Esophagus squamous epithelium (tissue), 4 donors: ENCODE data around the gene CDS2.

ENCODE experiments used
- POLR2A ChIP-seq, 4 donors: fragments of 450-650 bp; IDR thresholded peaks; one replicate each; pipeline ENCODE4 v1.6.1; 2017; ENCODE audit warnings: antibody characterized with exemption in 4 of 4, mild to moderate bottlenecking in 4 of 4, moderate library complexity in 3 of 4
- TF ChIP-seq, protein P1 (sequence below), 6 experiments: fragments of 450-650 bp in 4 of 6; fragments of 200-600 bp in 2 of 6; sonication (generic) in 2 of 6; IDR thresholded peaks; one replicate each; pipeline ENCODE4 v1.5.1; 2016 to 2019; ENCODE audit warnings: antibody characterized with exemption in 6 of 6, mild to moderate bottlenecking in 4 of 6, moderate library complexity in 4 of 6

DNA sequence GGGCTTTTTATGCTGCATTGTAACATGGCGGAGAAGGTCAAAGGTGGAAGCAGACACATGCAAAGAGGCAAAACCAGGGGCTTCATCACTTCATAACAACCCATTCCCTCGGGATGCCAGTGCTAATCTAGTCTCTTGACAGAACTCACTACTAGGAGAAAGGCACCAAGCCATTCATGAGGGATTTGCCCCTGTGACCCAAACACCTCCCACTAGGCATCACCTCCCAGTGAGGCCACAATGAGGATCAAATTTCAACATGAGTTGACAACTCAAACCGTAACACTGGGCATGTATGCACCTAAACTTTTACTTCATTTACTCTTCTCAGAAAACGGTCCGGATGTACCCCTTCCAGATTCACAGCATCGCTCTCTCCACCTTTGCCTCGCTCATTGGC, 61.9 kb downstream of the CDS2 start:
- no peak for TF ChIP-seq POLR2A (IDR thresholded peaks at IDR 0.05)
- TF ChIP-seq, protein P1, sequence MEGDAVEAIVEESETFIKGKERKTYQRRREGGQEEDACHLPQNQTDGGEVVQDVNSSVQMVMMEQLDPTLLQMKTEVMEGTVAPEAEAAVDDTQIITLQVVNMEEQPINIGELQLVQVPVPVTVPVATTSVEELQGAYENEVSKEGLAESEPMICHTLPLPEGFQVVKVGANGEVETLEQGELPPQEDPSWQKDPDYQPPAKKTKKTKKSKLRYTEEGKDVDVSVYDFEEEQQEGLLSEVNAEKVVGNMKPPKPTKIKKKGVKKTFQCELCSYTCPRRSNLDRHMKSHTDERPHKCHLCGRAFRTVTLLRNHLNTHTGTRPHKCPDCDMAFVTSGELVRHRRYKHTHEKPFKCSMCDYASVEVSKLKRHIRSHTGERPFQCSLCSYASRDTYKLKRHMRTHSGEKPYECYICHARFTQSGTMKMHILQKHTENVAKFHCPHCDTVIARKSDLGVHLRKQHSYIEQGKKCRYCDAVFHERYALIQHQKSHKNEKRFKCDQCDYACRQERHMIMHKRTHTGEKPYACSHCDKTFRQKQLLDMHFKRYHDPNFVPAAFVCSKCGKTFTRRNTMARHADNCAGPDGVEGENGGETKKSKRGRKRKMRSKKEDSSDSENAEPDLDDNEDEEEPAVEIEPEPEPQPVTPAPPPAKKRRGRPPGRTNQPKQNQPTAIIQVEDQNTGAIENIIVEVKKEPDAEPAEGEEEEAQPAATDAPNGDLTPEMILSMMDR (IDR thresholded peaks at IDR 0.05), result no peak
